Globus pallidus (tissue), 1 donor: ENCODE results near the gene PSMA6.
"Not testable (repeated sequence)": the region's sequence is repeated elsewhere in the genome, so short reads cannot be mapped to it uniquely, and the experiment has no call there.

ENCODE experiments used
- DNase-seq: peaks from one replicate; pipeline ENCODE4 v3.0.0-alpha.2; 2015; ENCODE audit warnings: low spot score

The PSMA6 gene

GRCh38 chr14:35285168-35286002, 6.8 kb upstream of the PSMA6 start:
- DNase-seq: peak; percentile 20

GRCh38 chr14:35286003-35286600, 6.1 kb upstream of the PSMA6 start:
- no peak for DNase-seq

GRCh38 chr14:35286707-35287106, 5.5 kb upstream of the PSMA6 start:
- DNase-seq: no peak

GRCh38 chr14:35287431-35288013, 4.7 kb upstream of the PSMA6 start:
- DNase-seq: no peak

GRCh38 chr14:35289623-35290022, 2.6 kb upstream of the PSMA6 start:
- no peak for DNase-seq

GRCh38 chr14:35292770-35293561, 784 bp downstream of the PSMA6 start:
- no peak for DNase-seq

- no peak for DNase-seq
Measured at GRCh38 chr14:35295845-35296161, 3.6 kb downstream of the PSMA6 start.

GRCh38 chr14:35296545-35296944, 4.4 kb downstream of the PSMA6 start:
- no peak for DNase-seq

GRCh38 chr14:35297706-35298105, 5.5 kb downstream of the PSMA6 start:
- DNase-seq: no peak

GRCh38 chr14:35298351-35298750, 6.2 kb downstream of the PSMA6 start:
- DNase-seq: no peak

- no peak for DNase-seq
Measured at GRCh38 chr14:35299708-35300107, 7.5 kb downstream of the PSMA6 start.

GRCh38 chr14:35300228-35300627, 8.0 kb downstream of the PSMA6 start:
- no peak for DNase-seq

- DNase-seq: not testable (repeated sequence)
Measured at GRCh38 chr14:35301334-35301733, 9.2 kb downstream of the PSMA6 start.

- no peak for DNase-seq
Measured at GRCh38 chr14:35301735-35302528, 9.8 kb downstream of the PSMA6 start.

- no peak for DNase-seq
Measured at GRCh38 chr14:35303149-35303935, 11.2 kb downstream of the PSMA6 start.

- no peak for DNase-seq
Measured at GRCh38 chr14:35304812-35305462, 12.8 kb downstream of the PSMA6 start.

- DNase-seq: no peak
Measured at GRCh38 chr14:35305633-35306032, 13.5 kb downstream of the PSMA6 start.

- DNase-seq: no peak
Measured at GRCh38 chr14:35306114-35306513, 13.9 kb downstream of the PSMA6 start.

GRCh38 chr14:35317820-35318219, 25.6 kb downstream of the PSMA6 start:
- no peak for DNase-seq

- DNase-seq: no peak
Measured at GRCh38 chr14:35319509-35319908, 27.3 kb downstream of the PSMA6 start.
